H1 (cell line): ENCODE data around the gene U2SURP. TPM values are rescaled to one million over a fixed set of nuclear protein-coding genes. Genes with fewer than 3 reads are reported as not detected.

Experiments used
- CTCF ChIA-PET: fragments of 300-600 bp; sonication (Branson Sonifier 250); formaldehyde crosslinking; loops from one replicate; lab custom pipeline; 2021; ENCODE audit not compliant: partially characterized antibody; lab: Charles Lee
- POLR2A ChIA-PET: fragments of 300-600 bp; sonication (Branson Sonifier 250); formaldehyde crosslinking; loops from one replicate; lab custom pipeline; 2021; ENCODE audit warnings: inconsistent platforms; ENCODE audit not compliant: partially characterized antibody; lab: Charles Lee
- DNase-seq, 2 experiments: peaks; one replicate each; pipeline versions ENCODE4 v3.0.0 to v3.0.0-alpha.2; 2010 to 2022; ENCODE audit warnings: low spot score in 2 of 2, low read depth in 1 of 2, mixed read lengths in 1 of 2
- FAIRE-seq: peaks from 2 replicates; lab custom pipeline; 2011; peaks lifted over from hg19 to GRCh38; lab: Jason Lieb, UNC
- H2AFZ ChIP-seq: 2 replicates; pipeline ENCODE4 v1.8.1; 2012; ENCODE audit warnings: low read length, inconsistent platforms
- H2AK5ac ChIP-seq: 2 replicates; pipeline ENCODE4 v1.6.1; 2013; ENCODE audit warnings: low read depth, low read length
- H2BK120ac ChIP-seq: replicated peaks from 2 replicates; pipeline ENCODE3; 2013; ENCODE audit warnings: low read depth, low read length, inconsistent platforms
- H2BK12ac ChIP-seq: 2 replicates; pipeline ENCODE4 v1.6.1; 2013; ENCODE audit warnings: low read depth, low read length
- H2BK15ac ChIP-seq: 2 replicates; pipeline ENCODE4 v1.6.1; 2013; ENCODE audit warnings: low read length
- H2BK20ac ChIP-seq: 2 replicates; pipeline ENCODE4 v1.6.1; 2013; ENCODE audit warnings: low read length
- H2BK5ac ChIP-seq: 2 replicates; pipeline ENCODE4 v1.6.1; 2013; ENCODE audit warnings: low read depth, low read length
- H3K14ac ChIP-seq: 2 replicates; pipeline ENCODE4 v1.6.1; 2013; ENCODE audit warnings: inconsistent platforms; ENCODE audit not compliant: insufficient read length
- H3K18ac ChIP-seq: 2 replicates; pipeline ENCODE4 v1.6.1; 2013; ENCODE audit warnings: low read length; ENCODE audit errors: extremely low read depth
- H3K23ac ChIP-seq: 2 replicates; pipeline ENCODE4 v1.6.1; 2013; ENCODE audit warnings: inconsistent platforms; ENCODE audit not compliant: insufficient read length
- H3K23me2 ChIP-seq: 2 replicates; pipeline ENCODE4 v1.6.1; 2013; ENCODE audit warnings: low read depth, low read length
- H3K27ac ChIP-seq: 2 replicates; pipeline ENCODE4 v1.6.1; 2011; ENCODE audit warnings: low read depth, low read length, inconsistent platforms
- H3K27me3 ChIP-seq, 4 experiments: replicated peaks in 1 of 4; 1 replicate in 1 of 4; 2 replicates in 3 of 4; pipeline versions ENCODE4 v1.6.1 to v1.8.1; 2011 to 2013; ENCODE audit warnings: low read length in 3 of 4, mild to moderate bottlenecking in 3 of 4, inconsistent platforms in 2 of 4, mixed read lengths in 2 of 4, moderate library complexity in 1 of 4; ENCODE audit not compliant: control insufficient read depth in 3 of 4, insufficient read depth in 3 of 4; ENCODE audit errors: extremely low read depth in 1 of 4
- H3K36me3 ChIP-seq, 4 experiments: 2 replicates each; pipeline versions ENCODE4 v1.6.1 to v1.8.1; 2011 to 2013; ENCODE audit warnings: mild to moderate bottlenecking in 4 of 4, low read length in 3 of 4, moderate library complexity in 2 of 4, control low read depth in 1 of 4, inconsistent platforms in 1 of 4; ENCODE audit not compliant: insufficient read depth in 4 of 4, control insufficient read depth in 2 of 4
- H3K4ac ChIP-seq: replicated peaks from 2 replicates; pipeline ENCODE3; 2013; ENCODE audit warnings: low read length, low read depth, mixed read lengths, inconsistent platforms; ENCODE audit not compliant: insufficient read length
- H3K4me1 ChIP-seq, 4 experiments: replicated peaks in 1 of 4; 1 replicate in 1 of 4; 2 replicates in 3 of 4; pipeline versions ENCODE4 v1.6.1 to v1.8.1; 2011 to 2013; ENCODE audit warnings: low read length in 3 of 4, inconsistent platforms in 2 of 4, mixed read lengths in 1 of 4; ENCODE audit not compliant: insufficient read depth in 4 of 4, control insufficient read depth in 3 of 4
- H3K4me2 ChIP-seq, 2 experiments: 2 replicates each; pipeline versions ENCODE4 v1.6.1 to v1.8.1; 2011 to 2013; ENCODE audit warnings: low read depth in 2 of 2, low read length in 2 of 2, control low read depth in 1 of 2, inconsistent platforms in 1 of 2, mild to moderate bottlenecking in 1 of 2; ENCODE audit not compliant: insufficient read depth in 1 of 2
- H3K4me3 ChIP-seq, 4 experiments: fragments of 200-600, 300-600 bp in 1 of 4; sonication (generic), shearing (Covaris generic), sonication (Bioruptor Twin) in 1 of 4; 2 replicates each; pipeline versions ENCODE4 v1.5.1 to v1.8.1; 2011 to 2016; ENCODE audit warnings: low read length in 4 of 4, low read depth in 3 of 4, control low read depth in 2 of 4, inconsistent platforms in 2 of 4, mild to moderate bottlenecking in 2 of 4, mixed read lengths in 1 of 4, moderate library complexity in 1 of 4; ENCODE audit not compliant: insufficient read depth in 2 of 4; ENCODE audit errors: extremely low read depth in 1 of 4
- H3K56ac ChIP-seq: replicated peaks from 2 replicates; pipeline ENCODE3; 2013; ENCODE audit warnings: low read depth, mild to moderate bottlenecking, mixed read lengths, low read length, inconsistent platforms; ENCODE audit not compliant: insufficient read length
- H3K79me1 ChIP-seq: 2 replicates; pipeline ENCODE4 v1.6.1; 2013; ENCODE audit warnings: low read depth, low read length, control low read depth
- H3K79me2 ChIP-seq, 2 experiments: 2 replicates each; pipeline versions ENCODE4 v1.6.1 to v1.8.1; 2012 to 2013; ENCODE audit warnings: low read length in 2 of 2, mild to moderate bottlenecking in 2 of 2, inconsistent platforms in 1 of 2; ENCODE audit not compliant: insufficient read depth in 2 of 2, control insufficient read depth in 1 of 2
- H3K9ac ChIP-seq, 4 experiments: replicated peaks in 1 of 4; 1 replicate in 1 of 4; 2 replicates in 3 of 4; pipeline versions ENCODE4 v1.6.1 to v1.8.1; 2011 to 2013; ENCODE audit warnings: low read depth in 3 of 4, low read length in 3 of 4, control low read depth in 2 of 4, mild to moderate bottlenecking in 2 of 4, moderate library complexity in 2 of 4, inconsistent platforms in 1 of 4; ENCODE audit errors: extremely low read depth in 1 of 4
- H3K9me3 ChIP-seq, 2 experiments: 2 replicates each; pipeline versions ENCODE4 v1.6.1 to v1.8.1; 2012 to 2013; ENCODE audit warnings: mild to moderate bottlenecking in 2 of 2, moderate library complexity in 2 of 2, control low read depth in 1 of 2, inconsistent platforms in 1 of 2, low read depth in 1 of 2, low read length in 1 of 2, mixed read lengths in 1 of 2; ENCODE audit not compliant: insufficient read depth in 2 of 2
- H4K20me1 ChIP-seq, 2 experiments: replicated peaks in 1 of 2; 2 replicates each; pipeline versions ENCODE3 to v1.8.1; 2011 to 2013; ENCODE audit warnings: inconsistent platforms in 2 of 2, low read length in 2 of 2, mild to moderate bottlenecking in 1 of 2; ENCODE audit not compliant: insufficient read depth in 2 of 2, control insufficient read depth in 1 of 2
- H4K5ac ChIP-seq: 2 replicates; pipeline ENCODE4 v1.6.1; 2013; ENCODE audit warnings: low read length, low read depth, mixed read lengths, inconsistent platforms; ENCODE audit not compliant: insufficient read length
- H4K8ac ChIP-seq: 2 replicates; pipeline ENCODE4 v1.8.0; 2013; ENCODE audit warnings: mild to moderate bottlenecking, moderate library complexity, low read length, inconsistent platforms; ENCODE audit not compliant: insufficient read depth; ENCODE audit errors: extremely low read depth
- H4K91ac ChIP-seq: replicated peaks from 2 replicates; pipeline ENCODE3; 2013; ENCODE audit warnings: low read length, mixed read lengths, inconsistent platforms; ENCODE audit not compliant: insufficient read length
- CBX5 ChIP-seq: fragments of 300-800, 300-1000 bp; sonication (generic); IDR thresholded peaks from 2 replicates; pipeline ENCODE4 v1.7.1; 2016; ENCODE audit warnings: antibody characterized with exemption, low read length, low read depth
- CEBPB ChIP-seq: IDR thresholded peaks from 2 replicates; pipeline ENCODE4 v1.6.1; 2012; ENCODE audit warnings: low read depth, low read length
- CHD2 ChIP-seq: IDR thresholded peaks from 2 replicates; pipeline ENCODE4 v1.6.1; 2012; ENCODE audit warnings: low read length, improper control_type of control experiment
- E2F6 ChIP-seq: IDR thresholded peaks from 2 replicates; pipeline ENCODE4 v1.6.1; 2012; ENCODE audit warnings: inconsistent platforms
- EP300 ChIP-seq, 2 experiments: IDR thresholded peaks; 1 replicate in 1 of 2; 2 replicates in 1 of 2; pipeline ENCODE4 v1.6.1; 2011 to 2012; ENCODE audit warnings: low read depth in 2 of 2, low read length in 2 of 2, mild to moderate bottlenecking in 2 of 2, borderline replicate concordance in 1 of 2, inconsistent platforms in 1 of 2, moderate library complexity in 1 of 2
- GTF2F1 ChIP-seq: IDR thresholded peaks from 2 replicates; pipeline ENCODE4 v1.6.1; 2012; ENCODE audit warnings: low read depth, low read length, improper control_type of control experiment, borderline replicate concordance
- POLR2A ChIP-seq, 2 experiments: IDR thresholded peaks; 1 replicate in 1 of 2; 2 replicates in 1 of 2; pipeline ENCODE4 v1.6.1; 2011; ENCODE audit warnings: low read depth in 2 of 2, low read length in 2 of 2, mild to moderate bottlenecking in 2 of 2; ENCODE audit errors: control extremely low read depth in 1 of 2
- POLR2AphosphoS5 ChIP-seq: IDR thresholded peaks from 2 replicates; pipeline ENCODE4 v1.6.1; 2011; ENCODE audit warnings: low read depth, low read length
- POU5F1 ChIP-seq: IDR thresholded peaks from 2 replicates; pipeline ENCODE4 v1.6.1; 2011; ENCODE audit warnings: low read depth, mild to moderate bottlenecking, low read length, moderate library complexity
- WGBS, 2 experiments: shearing (Covaris generic) in 1 of 2; methylation state at CpG; one replicate each; pipeline versions ENCODE4 v1.1.6 to v1.1.7; 2013 to 2015; ENCODE audit warnings: low lambda C conversion rate in 2 of 2, mixed read lengths in 2 of 2, inconsistent platforms in 1 of 2, low coverage in 1 of 2, missing lambda C conversion rate in 1 of 2; ENCODE audit not compliant: insufficient replicate concordance in 2 of 2, insufficient coverage in 1 of 2, insufficient read length in 1 of 2; ENCODE audit errors: extremely low coverage in 1 of 2, missing lambda C conversion rate in 1 of 2; 5-methylcytosine and 5-hydroxymethylcytosine counted together
- polyA plus RNA-seq, 7 experiments: library from polyadenylated mRNA; depleted of rRNA in 3 of 7; stranded (reverse) in 5 of 7; unstranded in 2 of 7; fragments of >200 nt in 5 of 7; fragments of 200-250 nt in 2 of 7; gene quantifications; 1 replicate in 5 of 7; 2 replicates in 1 of 7; 4 replicates in 1 of 7; pipeline versions ENCODE4 v1.2.1 to v1.2.3, GENCODE V29; 2011 to 2013; ENCODE audit warnings: missing spikeins in 2 of 7, mixed read lengths in 2 of 7
- total RNA-seq: library from RNA; stranded (reverse); fragmentation: NEBNext Ultra II Directional; extraction: Animal tissue kit (Norgen Biotek cat#: 25700); gene quantifications from 2 replicates; pipeline ENCODE4 v1.2.1, GENCODE V29; 2021

The U2SURP gene
- total and polyA plus RNA-seq, 2 of the 8 experiments (the other 6 are each of a cell fraction or from before 2014, with no cell fraction given), result 22.2 to 167 TPM

GRCh38 chr3:142971431-142971830, 29.9 kb upstream of the U2SURP start:
- H2AK5ac ChIP-seq, result no peak overlapping the region
- no peaks in the 10 kb centered on the region for H3K36me3 ChIP-seq
- no peaks in the 10 kb centered on the region for H3K79me1 ChIP-seq
- H4K8ac ChIP-seq, result peak overlapping the region; percentile 37; the same call in 1 of the 2 replicates
- H3K23ac ChIP-seq, result no peak overlapping the region
- H3K79me2 ChIP-seq, result no peaks in the 10 kb centered on the region
- 94% methylated on average over 3 of the region's 3 CpGs; no CpG with 5 or more reads in 1 of the 2 experiments for WGBS, 2 experiments
- no peak overlapping the region for H4K5ac ChIP-seq
- POLR2A ChIA-PET, result interaction anchor here (1.3 kb wide), 1 partner anchor 36 kb away, joined by 4 read pairs; no protein-coding TSS in a partner anchor
- no peak overlapping the region for H3K4me3 ChIP-seq
- H3K18ac ChIP-seq, result no peak overlapping the region
- no peak overlapping the region for H2BK120ac ChIP-seq
- no peak for FAIRE-seq
- no peaks in the 10 kb centered on the region for H4K20me1 ChIP-seq
- no peak overlapping the region for H3K9ac ChIP-seq
- no peak overlapping the region for H3K56ac ChIP-seq
- no peaks in the 10 kb centered on the region for H3K4me1 ChIP-seq
- H3K14ac ChIP-seq, result no peak overlapping the region
- no peak overlapping the region for H2BK5ac ChIP-seq
- no peak overlapping the region for H3K4ac ChIP-seq
- no peak for DNase-seq
- H3K9me3 ChIP-seq, result no peaks in the 10 kb centered on the region
- CTCF ChIA-PET, result interaction anchor here (0.8 to 8.8 kb wide), 6 partner anchors 10 to 41 kb away, joined by 3 to 51 read pairs (median 9); no protein-coding TSS in a partner anchor
- H3K27ac ChIP-seq, result no peak overlapping the region
- H2AFZ ChIP-seq, result no peak overlapping the region
- no peak overlapping the region for H2BK15ac ChIP-seq
- TF ChIP-seq EP300 (IDR thresholded peaks at IDR 0.05; ENCODE audit: borderline replicate concordance in 1 of 2, low read depth in 2 of 2, low read length in 2 of 2) (no peak), CEBPB (no peak), CBX5 (no peak), POLR2A (IDR thresholded peaks at IDR 0.05; ENCODE audit: control extremely low read depth in 1 of 2, low read depth in 2 of 2, low read length in 2 of 2) (no peak), POU5F1 (no peak), GTF2F1 (no peak), E2F6 (no peak), POLR2AphosphoS5 (no peak), CHD2 (no peak)
- no peaks in the 10 kb centered on the region for H3K23me2 ChIP-seq
- H4K91ac ChIP-seq, result no peak overlapping the region
- no peak overlapping the region for H3K4me2 ChIP-seq
- H2BK12ac ChIP-seq, result no peak overlapping the region
- no peaks in the 10 kb centered on the region for H3K27me3 ChIP-seq
- H2BK20ac ChIP-seq, result no peak overlapping the region
